Activated CD8-positive, alpha-beta memory T cell treated with anti-CD3 and anti-CD28 coated beads for 48 hours (primary cell): ENCODE data around the gene NHEJ1.
A peak's percentile ranks its signal among the peaks of the same experiment; 100 is the strongest.
"Not testable (repeated sequence)": the region's sequence is repeated elsewhere in the genome, so short reads cannot be mapped to it uniquely, and the experiment has no call there.

Experiments
- DNase-seq, 3 experiments: peaks; one replicate each; pipeline ENCODE4 v3.0.0-alpha.2; 2020; ENCODE audit warnings: low read depth in 2 of 3, low spot score in 2 of 3

The NHEJ1 gene

GRCh38 chr2:219160186-219161017 is at the start of gene NHEJ1:
Gene NHEJ1, minus strand, starts transcription at chr2:219160815. Its CDS starts 2,453 bp downstream, at chr2:219158362.
- peak; percentile 85 to 98 (median 89) for DNase-seq

GRCh38 chr2:219209236-219210195 is 48.9 kb upstream of the NHEJ1 start:
- DNase-seq, result no peak

GRCh38 chr2:219207884-219208740 is 47.5 kb upstream of the NHEJ1 start:
- no peak for DNase-seq

GRCh38 chr2:219207134-219207883 is 46.7 kb upstream of the NHEJ1 start:
- no peak for DNase-seq

GRCh38 chr2:219206328-219207133 is 45.9 kb upstream of the NHEJ1 start, which contains the start of gene ZFAND2B:
Gene ZFAND2B, plus strand, starts transcription at chr2:219206782. Its CDS starts 206 bp downstream, at chr2:219206988.
- DNase-seq, result peak; percentile 87 to 90 (median 88)

- DNase-seq, result no peak
These were observed 45.3 kb upstream of the NHEJ1 start for GRCh38 chr2:219205981-219206327.

- DNase-seq, result no peak
These were observed 44.5 kb upstream of the NHEJ1 start for GRCh38 chr2:219205165-219205538.

GRCh38 chr2:219204425-219205164 is 44.0 kb upstream of the NHEJ1 start:
- no peak for DNase-seq

GRCh38 chr2:219201331-219201730 is 40.7 kb upstream of the NHEJ1 start:
- DNase-seq, result not testable (repeated sequence)

GRCh38 chr2:219200502-219201326 is 40.1 kb upstream of the NHEJ1 start:
- not testable (repeated sequence) for DNase-seq

- DNase-seq, result no peak
These were observed 39.0 kb upstream of the NHEJ1 start for GRCh38 chr2:219199470-219200211.

- DNase-seq, result no peak
These were observed 38.4 kb upstream of the NHEJ1 start for GRCh38 chr2:219198974-219199373.

- no peak for DNase-seq
These were observed 36.8 kb upstream of the NHEJ1 start for GRCh38 chr2:219197388-219197787.

GRCh38 chr2:219186754-219187456 is 26.3 kb upstream of the NHEJ1 start:
- no peak for DNase-seq

GRCh38 chr2:219184121-219184520 is 23.5 kb upstream of the NHEJ1 start:
- no peak for DNase-seq

GRCh38 chr2:219183151-219183772 is 22.6 kb upstream of the NHEJ1 start:
- DNase-seq, result no peak
